ENCODE data around the gene SCCPDH. TPM values are rescaled to one million over a fixed set of nuclear protein-coding genes. Genes with fewer than 3 reads are reported as not detected.
"Not testable (repeated sequence)": the region's sequence is repeated elsewhere in the genome, so short reads cannot be mapped to it uniquely, and the experiment has no call there.

SCCPDH gene
- total and polyA plus RNA-seq, 2 experiments from 2014 or later: 43.6 to 88.0 TPM

GRCh38 chr1:246690100-246690499 is 34.1 kb upstream of the SCCPDH start:
- Histone ChIP-seq H3K27me3 (no peaks in the 10 kb centered on the region), H3K36me3 (no peaks in the 10 kb centered on the region), H3K4me3 (no peak overlapping the region), H3K9me3 (ENCODE audit: low read depth) (no peaks in the 10 kb centered on the region), H3K4me1 (ENCODE audit: low read depth) (no peaks in the 10 kb centered on the region), H3K27ac (no peak overlapping the region)
- DNase-seq (ENCODE audit: low read depth in 1 of 2, low spot score in 1 of 2): no peak
- TF ChIP-seq CTCF (IDR thresholded peaks at IDR 0.05; ENCODE audit: low read depth, low read length): no peak

GRCh38 chr1:246691622-246692495 is 32.4 kb upstream of the SCCPDH start:
- DNase-seq (ENCODE audit: low read depth in 1 of 2, low spot score in 1 of 2): peak in 1 of 2 donors; percentile 34
- Histone ChIP-seq H3K36me3 (no peaks in the 10 kb centered on the region), H3K4me3 (no peak overlapping the region), H3K27ac (no peak overlapping the region), H3K27me3 (no peaks in the 10 kb centered on the region), H3K9me3 (ENCODE audit: low read depth) (no peaks in the 10 kb centered on the region), H3K4me1 (ENCODE audit: low read depth) (no peaks in the 10 kb centered on the region)
- TF ChIP-seq CTCF (IDR thresholded peaks at IDR 0.05; ENCODE audit: low read depth, low read length): no peak

- not testable (repeated sequence) for H3K27ac ChIP-seq; H3K36me3 ChIP-seq; H3K4me3 ChIP-seq; DNase-seq (ENCODE audit: low read depth in 1 of 2, low spot score in 1 of 2); H3K27me3 ChIP-seq; H3K4me1 ChIP-seq (ENCODE audit: low read depth); H3K9me3 ChIP-seq (ENCODE audit: low read depth)
Measured at GRCh38 chr1:246694213-246694895, 29.9 kb upstream of the SCCPDH start.

GRCh38 chr1:246695136-246695535 is 29.1 kb upstream of the SCCPDH start:
- H3K4me1 ChIP-seq (ENCODE audit: low read depth): peaks cover 4% of the 10 kb centered on the region
- H3K36me3 ChIP-seq: no peaks in the 10 kb centered on the region
- H3K27ac ChIP-seq: no peak overlapping the region
- TF ChIP-seq CTCF (IDR thresholded peaks at IDR 0.05; ENCODE audit: low read depth, low read length): no peak
- no peaks in the 10 kb centered on the region for H3K9me3 ChIP-seq (ENCODE audit: low read depth)
- H3K4me3 ChIP-seq: no peak overlapping the region
- no peaks in the 10 kb centered on the region for H3K27me3 ChIP-seq
- DNase-seq (ENCODE audit: low read depth in 1 of 2, low spot score in 1 of 2): no peak

- no peak for DNase-seq (ENCODE audit: low read depth in 1 of 2, low spot score in 1 of 2)
- no peaks in the 10 kb centered on the region for H3K36me3 ChIP-seq
- no peaks in the 10 kb centered on the region for H3K27me3 ChIP-seq
- peaks cover 4% of the 10 kb centered on the region for H3K4me1 ChIP-seq (ENCODE audit: low read depth)
- H3K9me3 ChIP-seq (ENCODE audit: low read depth): no peaks in the 10 kb centered on the region
- no peak for TF ChIP-seq CTCF (IDR thresholded peaks at IDR 0.05; ENCODE audit: low read depth, low read length)
- H3K27ac ChIP-seq: no peak overlapping the region
- no peak overlapping the region for H3K4me3 ChIP-seq
Measured at GRCh38 chr1:246695666-246696065, 28.5 kb upstream of the SCCPDH start.
